HG02884 (cell line): Measurements from ENCODE around the gene IL17RA.

Source experiments
- ATAC-seq: cut with Tn5 transposase; IDR thresholded peaks from one replicate; pipeline ENCODE4 v1.9.1; 2021; ENCODE audit warnings: mild to moderate bottlenecking, moderate library complexity; ENCODE audit not compliant: unreplicated experiment

The IL17RA gene

GRCh38 chr22:17149076-17149815 lies 64.4 kb downstream of the IL17RA start:
- no peak for ATAC-seq

DNA sequence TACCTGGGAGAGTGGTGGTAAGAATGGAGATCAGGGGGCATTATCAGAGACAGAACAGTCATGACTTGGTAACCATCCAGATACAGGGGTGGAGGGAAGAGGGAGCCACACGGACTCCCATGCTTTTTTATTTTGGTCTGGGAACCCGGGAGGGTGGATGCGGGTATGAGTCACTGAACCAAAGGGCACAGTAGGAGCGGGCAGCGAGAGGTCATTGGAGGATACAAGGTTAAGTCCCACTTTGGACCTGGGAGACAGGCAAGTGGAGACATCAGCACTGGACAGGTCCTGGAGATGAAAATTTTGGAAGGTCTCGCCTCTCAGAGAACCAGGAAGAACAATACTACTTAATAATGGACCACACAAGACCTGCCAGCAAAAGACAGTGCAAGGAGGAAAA lies 67.5 kb downstream of the IL17RA start:
- no peak for ATAC-seq

DNA sequence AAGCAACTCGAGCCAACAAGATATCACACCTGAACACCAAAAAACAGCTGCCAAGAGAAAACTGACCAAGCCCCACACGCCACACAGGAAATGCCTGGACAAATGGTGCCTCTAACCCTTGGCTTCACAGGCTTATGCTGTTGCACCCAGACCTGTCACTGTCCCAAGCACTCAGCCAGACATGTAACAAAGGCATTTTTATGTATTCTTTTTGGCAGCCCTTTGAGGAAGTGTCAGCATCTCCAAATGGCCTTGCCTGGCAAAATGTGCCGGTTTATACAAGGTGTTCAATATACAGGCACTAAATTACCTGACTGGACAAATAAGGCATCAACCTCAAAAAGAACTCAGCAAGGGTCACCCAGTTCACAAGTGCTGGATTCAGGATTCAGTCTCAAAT lies 68.2 kb downstream of the IL17RA start:
- no peak for ATAC-seq

GRCh38 chr22:17155941-17156340 lies 71.1 kb downstream of the IL17RA start:
- no peak for ATAC-seq

- ATAC-seq, result no peak
Measured at GRCh38 chr22:17157714-17158113, 72.9 kb downstream of the IL17RA start.

- ATAC-seq, result no peak
Measured at GRCh38 chr22:17158176-17158567, 73.4 kb downstream of the IL17RA start.

GRCh38 chr22:17158568-17159503 lies 74.0 kb downstream of the IL17RA start, which contains the start of gene HDHD5:
HDHD5 (minus strand) TSS chr22:17159277; CDS start chr22:17159251, 26 bp downstream.
- ATAC-seq, result peak; percentile 59

DNA sequence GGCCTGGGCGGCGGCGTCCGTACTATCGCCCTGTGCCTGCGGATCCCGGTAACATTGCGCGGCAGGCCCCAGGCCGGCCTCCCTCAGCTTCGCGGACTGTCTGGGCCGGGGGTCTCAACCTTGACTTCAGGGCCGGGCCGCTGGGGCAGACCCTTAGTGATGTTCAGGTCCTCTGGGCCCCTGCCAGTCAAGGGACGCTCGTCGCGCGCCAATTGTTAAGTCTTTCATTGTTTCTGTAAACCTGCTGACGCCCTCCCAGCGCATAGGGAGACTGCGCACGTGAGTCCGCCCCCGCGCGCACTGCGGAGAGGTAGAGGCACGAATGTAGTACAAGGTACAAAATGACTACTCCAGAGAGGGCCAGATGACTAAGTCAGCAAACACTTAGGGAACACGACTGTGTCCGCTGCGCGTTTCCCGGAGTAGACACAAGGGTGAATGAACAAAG lies 74.7 kb downstream of the IL17RA start:
- ATAC-seq, result peak; percentile 9

GRCh38 chr22:17161991-17162390 lies 77.2 kb downstream of the IL17RA start:
- ATAC-seq, result no peak

DNA sequence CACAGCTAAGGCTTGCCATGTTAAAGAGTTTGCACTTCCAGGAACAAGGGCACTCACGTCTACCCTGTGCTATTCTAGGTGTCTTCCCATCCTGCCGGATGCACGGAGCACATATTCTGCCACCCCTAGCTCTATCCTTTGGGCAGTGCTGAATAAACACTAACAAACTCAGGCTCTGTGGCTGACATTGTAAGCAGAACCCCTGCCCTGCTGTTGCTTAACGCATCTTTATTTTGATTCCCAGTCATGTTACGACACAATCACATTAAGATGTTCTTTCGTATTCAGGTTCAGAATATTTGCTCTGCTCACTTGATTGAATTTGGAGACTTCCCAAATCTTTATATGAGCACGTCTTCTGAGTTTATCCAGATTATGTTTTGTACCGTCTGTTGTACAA lies 77.9 kb downstream of the IL17RA start:
- ATAC-seq, result no peak

DNA sequence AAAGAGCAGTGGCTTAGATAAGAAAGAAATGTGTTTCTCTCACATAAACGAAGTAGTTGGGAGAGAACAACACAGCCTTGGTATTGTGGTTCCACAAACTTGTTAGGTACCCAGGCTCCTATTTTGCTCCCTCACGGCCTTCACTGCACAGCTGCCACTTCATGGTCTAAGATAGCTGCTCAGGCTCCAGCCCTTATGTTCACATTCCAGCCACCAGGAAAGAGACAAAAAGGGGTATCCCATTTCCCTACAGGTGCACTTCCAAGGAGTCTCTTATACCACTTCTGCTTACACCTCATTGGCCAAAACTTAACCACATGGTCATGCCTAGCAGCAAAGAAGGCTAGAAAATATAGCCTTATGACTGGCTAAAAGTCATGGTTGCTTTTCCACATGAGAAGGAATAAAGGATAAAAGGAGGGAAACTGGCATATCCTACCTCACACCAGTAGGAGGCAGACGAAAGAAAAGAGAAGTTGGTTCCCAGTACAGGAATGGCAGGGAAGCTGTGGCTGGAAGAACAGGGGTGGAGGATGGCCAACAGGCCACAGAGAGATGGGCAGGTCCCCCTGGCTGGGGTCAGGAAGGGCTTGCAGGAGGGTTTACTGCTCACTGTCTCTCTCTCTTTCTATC lies 79.7 kb downstream of the IL17RA start:
- no peak for ATAC-seq
